Stimulated activated CD8-positive, alpha-beta memory T cell treated with anti-CD3 and anti-CD28 coated beads, Interleukin-15, amount 100 ng/mL, for 24 hours (primary cell): Measurements from ENCODE around the gene TSR3.
"Not testable (repeated sequence)": the region's sequence is repeated elsewhere in the genome, so short reads cannot be mapped to it uniquely, and the experiment has no call there.

Experiments used
- DNase-seq: peaks from one replicate; pipeline ENCODE4 v3.0.0-alpha.2; 2020; ENCODE audit warnings: low read depth

Gene TSR3

GRCh38 chr16:1337486-1337885, 14.2 kb downstream of the TSR3 start:
- DNase-seq, result no peak

GRCh38 chr16:1336619-1337018, 15.1 kb downstream of the TSR3 start:
- DNase-seq, result no peak

DNA sequence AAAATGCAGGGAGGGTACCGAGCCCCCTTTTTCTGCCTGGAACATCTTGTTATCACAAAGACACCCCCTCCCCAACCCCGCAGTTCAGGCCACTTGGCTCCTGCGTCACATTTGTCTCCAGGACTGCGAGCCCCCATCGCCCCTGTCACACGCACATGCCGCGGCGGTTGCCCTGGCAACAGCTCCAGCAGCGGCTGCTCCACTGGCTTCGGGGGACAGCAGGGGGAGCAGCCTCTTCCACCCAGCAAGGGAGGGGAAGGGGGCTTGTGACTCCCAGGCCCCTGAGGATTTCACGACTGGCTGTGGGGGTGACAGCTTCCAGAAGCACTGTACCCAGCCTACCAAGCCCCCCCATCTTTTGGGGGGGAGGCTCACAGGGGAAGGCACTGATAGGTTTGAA, 15.7 kb downstream of the TSR3 start:
- no peak for DNase-seq

- DNase-seq, result no peak
Measured at GRCh38 chr16:1335211-1335971, 16.3 kb downstream of the TSR3 start.

GRCh38 chr16:1334739-1335138, 16.9 kb downstream of the TSR3 start:
- no peak for DNase-seq

- DNase-seq, result no peak
Measured at GRCh38 chr16:1333854-1334700, 17.6 kb downstream of the TSR3 start.

- no peak for DNase-seq
Measured at GRCh38 chr16:1333149-1333812, 18.4 kb downstream of the TSR3 start, which contains the start of gene BAIAP3. Gene BAIAP3, plus strand, starts transcription at chr16:1333645. Its CDS starts 4,905 bp downstream, at chr16:1338550.

GRCh38 chr16:1332618-1333148, 19.0 kb downstream of the TSR3 start:
- DNase-seq, result no peak

- no peak for DNase-seq
Measured at GRCh38 chr16:1331712-1332617, 19.7 kb downstream of the TSR3 start.

- DNase-seq, result no peak
Measured at GRCh38 chr16:1330931-1331711, 20.6 kb downstream of the TSR3 start.

- no peak for DNase-seq
Measured at GRCh38 chr16:1330260-1330914, 21.3 kb downstream of the TSR3 start.

DNA sequence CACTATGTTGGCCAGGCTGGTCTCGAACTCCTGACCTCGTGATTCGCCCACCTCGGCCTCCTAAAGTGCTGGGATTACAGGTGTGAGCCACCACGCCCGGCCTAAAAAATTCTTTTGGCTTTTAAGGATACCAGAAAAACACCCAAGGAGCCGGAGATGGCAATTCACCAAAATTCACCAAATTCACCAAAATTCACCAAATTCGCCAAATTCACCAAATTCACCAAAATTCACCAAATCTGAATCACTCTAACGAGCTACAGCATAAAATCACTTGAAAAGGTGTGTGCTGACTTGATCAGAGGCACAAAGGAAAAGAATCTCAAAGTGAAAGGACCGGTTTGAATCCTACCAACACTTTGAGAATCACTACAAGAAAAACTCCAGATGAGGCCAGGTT, 22.7 kb downstream of the TSR3 start:
- DNase-seq, result not testable (repeated sequence)

DNA sequence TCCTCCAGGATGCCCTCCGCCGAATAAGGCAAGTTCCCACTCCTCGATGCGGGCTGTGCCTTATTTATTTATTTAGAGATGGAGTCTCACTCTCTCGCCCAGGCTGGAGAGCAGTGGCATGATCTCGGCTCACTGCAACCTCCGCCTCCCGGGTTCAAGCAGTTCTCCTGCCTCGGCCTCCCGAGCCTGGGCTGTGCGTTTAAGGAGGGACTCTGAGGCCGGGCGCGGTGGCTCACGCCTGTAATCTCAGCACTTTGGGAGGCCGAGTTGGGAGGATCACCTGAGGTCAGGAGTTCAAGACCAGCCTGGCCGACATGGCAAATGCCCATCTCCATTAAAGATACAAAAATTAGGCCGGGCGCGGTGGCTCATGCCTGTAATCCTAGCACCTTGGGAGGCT, 23.5 kb downstream of the TSR3 start:
- not testable (repeated sequence) for DNase-seq

GRCh38 chr16:1327619-1327947, 24.1 kb downstream of the TSR3 start:
- DNase-seq, result no peak

- DNase-seq, result no peak
Measured at GRCh38 chr16:1326946-1327618, 24.6 kb downstream of the TSR3 start.

DNA sequence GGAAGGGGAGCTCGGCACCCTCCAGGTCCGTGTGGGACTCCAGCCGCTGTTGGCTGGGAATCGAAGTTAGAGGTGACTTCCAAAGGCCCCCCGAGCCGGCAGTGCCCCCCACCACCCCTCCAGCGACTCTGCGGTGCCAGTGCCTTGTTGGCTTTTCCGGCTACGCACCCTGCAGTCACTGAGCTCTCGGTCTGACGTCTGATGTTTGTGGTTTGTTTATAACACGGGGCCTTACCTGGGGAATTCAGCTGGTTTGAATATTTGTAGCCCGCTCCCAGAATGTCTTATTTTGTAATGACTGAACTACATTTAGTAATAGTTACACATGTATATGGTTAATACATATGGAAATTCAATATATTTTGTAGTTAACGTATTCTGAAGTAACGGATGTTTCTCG, 25.3 kb downstream of the TSR3 start:
- no peak for DNase-seq

DNA sequence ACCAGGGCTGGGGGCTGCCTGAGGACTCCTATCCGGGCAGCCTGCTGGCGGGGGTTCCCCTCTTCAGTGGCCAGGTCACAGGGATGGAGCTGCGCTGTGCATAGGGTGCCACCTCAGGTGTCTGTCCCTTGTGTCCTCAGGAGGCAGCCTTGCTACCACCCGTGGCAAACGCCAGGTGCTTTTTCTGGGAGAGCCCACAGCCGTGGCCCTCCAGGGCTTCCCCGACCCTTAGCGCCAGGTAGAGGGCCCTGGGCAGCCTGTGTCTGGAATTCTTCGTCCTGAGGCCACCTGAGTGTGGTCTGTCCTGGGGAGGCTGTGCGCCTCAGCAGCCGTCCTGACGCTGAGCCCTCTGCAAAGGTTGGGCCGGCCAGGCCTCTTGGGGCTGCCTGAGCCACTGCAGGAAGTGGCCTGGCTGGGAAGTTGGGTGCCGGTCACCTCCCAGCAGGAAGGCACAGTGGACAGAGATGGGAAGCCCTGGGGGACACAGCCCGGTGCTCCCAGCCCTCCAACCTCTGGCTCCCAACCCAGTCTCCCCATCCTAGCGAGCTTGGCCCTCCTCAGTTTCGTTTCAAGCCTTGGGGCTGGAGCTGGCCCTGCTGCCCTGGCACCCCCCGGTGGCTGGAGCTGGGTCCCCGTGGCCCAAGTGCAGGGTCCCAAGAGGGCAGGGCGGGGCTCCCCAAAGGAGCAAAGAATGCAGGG, 25.9 kb downstream of the TSR3 start:
- no peak for DNase-seq

- no peak for DNase-seq
Measured at GRCh38 chr16:1325261-1325660, 26.4 kb downstream of the TSR3 start.

DNA sequence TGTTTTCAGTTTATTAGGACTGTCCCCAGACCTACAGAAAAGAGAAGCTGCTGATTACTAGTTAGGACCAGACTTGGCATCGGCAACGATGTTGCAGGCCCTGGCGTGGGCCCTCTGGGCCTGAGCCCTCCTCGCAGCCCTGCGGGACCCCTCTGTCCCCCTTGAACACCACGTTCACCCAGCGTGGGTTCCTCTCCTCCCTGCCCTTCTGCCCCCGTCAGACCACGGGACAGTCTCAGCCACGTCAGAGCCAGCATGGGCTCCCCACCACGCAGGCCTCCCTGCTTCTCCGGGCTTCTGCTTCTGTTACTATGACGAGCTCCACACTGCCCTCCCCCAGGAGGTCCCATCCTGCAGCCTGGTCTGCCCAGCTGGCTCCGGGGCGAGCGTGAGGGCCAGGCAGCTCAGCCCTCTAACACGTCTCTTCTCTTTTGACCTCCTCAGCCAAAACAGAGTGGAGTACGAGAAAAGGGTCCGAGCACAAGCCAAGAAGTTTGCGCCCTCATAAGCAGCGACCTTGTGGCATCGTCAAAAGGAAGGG, 27.3 kb downstream of the TSR3 start:
- DNase-seq, result no peak
